Measurements from ENCODE around the gene SWT1.

DNA sequence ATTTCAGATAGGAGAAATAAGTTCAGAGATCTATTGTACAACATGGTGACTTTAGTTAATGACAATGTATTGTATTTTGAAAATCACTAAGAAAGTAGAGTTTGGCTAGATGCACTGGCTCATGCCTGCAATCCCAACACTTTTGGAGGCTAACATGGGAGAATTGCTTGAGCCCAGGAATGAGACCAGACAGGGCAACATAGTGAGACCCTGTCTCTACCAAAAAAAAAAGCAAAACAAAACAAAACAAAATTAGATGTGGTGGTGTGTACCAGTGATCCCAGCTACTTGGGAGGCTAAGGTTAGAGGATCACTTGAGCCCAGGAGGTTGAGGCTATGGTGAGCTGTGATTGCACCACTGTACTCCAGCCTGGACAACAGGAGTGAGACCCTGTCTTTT is 132.9 kb downstream of the SWT1 start:
- TF ChIP-seq GATA3 (IDR thresholded peaks at IDR 0.05; ENCODE audit: low read depth, low read length), result no peak
- no peak for TF ChIP-seq GATA2 (IDR thresholded peaks at IDR 0.05; ENCODE audit: low read depth, low read length)
